ENCODE data around the gene ADGRD2. TPM values are rescaled to one million over a fixed set of nuclear protein-coding genes. Genes with fewer than 3 reads are reported as not detected.

ADGRD2 gene
- total and polyA plus RNA-seq, 4 donors = not detected

- TF ChIP-seq CTCF (IDR thresholded peaks at IDR 0.05; ENCODE audit: control extremely low read depth, extremely low read depth) = no peak
- 95% methylated on average over 1 of the region's 1 CpG for WGBS, 2 donors
- no peak for DNase-seq
Measured at GRCh38 chr9:124462739-124463138, 12.5 kb downstream of the ADGRD2 start.

GRCh38 chr9:124465736-124466135, 15.5 kb downstream of the ADGRD2 start:
- no peak for DNase-seq
- WGBS, 2 donors = 70 to 83% methylated on average over 3 of the region's 3 CpGs
- ATAC-seq (ENCODE audit: insufficient read depth, low FRiP score) = no peak

More at GRCh38 chr9:124462739-124463138, 12.5 kb downstream of the ADGRD2 start:
- H3K9me3 ChIP-seq (ENCODE audit: control insufficient read depth in 4 of 4, insufficient read depth in 3 of 4, low read length in 3 of 4) = no peaks in the 10 kb centered on the region
- H3K27me3 ChIP-seq (ENCODE audit: control insufficient read depth in 3 of 3, insufficient read depth in 3 of 3, low read length in 2 of 3) = peaks cover 0 to 4% (median 2%) of the 10 kb centered on the region in 3 donors
- no peaks in the 10 kb centered on the region for H3K4me1 ChIP-seq (ENCODE audit: control insufficient read depth in 5 of 5, insufficient read depth in 5 of 5, low read length in 5 of 5)
- H3K36me3 ChIP-seq (ENCODE audit: control insufficient read depth in 4 of 4, insufficient read depth in 4 of 4, low read length in 4 of 4) = no peaks in the 10 kb centered on the region
- no peak overlapping the region for H3K27ac ChIP-seq (ENCODE audit: low read depth in 1 of 2, low read length in 1 of 2)
- no peak for ATAC-seq (ENCODE audit: insufficient read depth, low FRiP score)
- no peak overlapping the region for H3K9ac ChIP-seq (ENCODE audit: insufficient read depth in 1 of 2, low read length in 2 of 2)
- no peak overlapping the region for H3K4me3 ChIP-seq

DNA sequence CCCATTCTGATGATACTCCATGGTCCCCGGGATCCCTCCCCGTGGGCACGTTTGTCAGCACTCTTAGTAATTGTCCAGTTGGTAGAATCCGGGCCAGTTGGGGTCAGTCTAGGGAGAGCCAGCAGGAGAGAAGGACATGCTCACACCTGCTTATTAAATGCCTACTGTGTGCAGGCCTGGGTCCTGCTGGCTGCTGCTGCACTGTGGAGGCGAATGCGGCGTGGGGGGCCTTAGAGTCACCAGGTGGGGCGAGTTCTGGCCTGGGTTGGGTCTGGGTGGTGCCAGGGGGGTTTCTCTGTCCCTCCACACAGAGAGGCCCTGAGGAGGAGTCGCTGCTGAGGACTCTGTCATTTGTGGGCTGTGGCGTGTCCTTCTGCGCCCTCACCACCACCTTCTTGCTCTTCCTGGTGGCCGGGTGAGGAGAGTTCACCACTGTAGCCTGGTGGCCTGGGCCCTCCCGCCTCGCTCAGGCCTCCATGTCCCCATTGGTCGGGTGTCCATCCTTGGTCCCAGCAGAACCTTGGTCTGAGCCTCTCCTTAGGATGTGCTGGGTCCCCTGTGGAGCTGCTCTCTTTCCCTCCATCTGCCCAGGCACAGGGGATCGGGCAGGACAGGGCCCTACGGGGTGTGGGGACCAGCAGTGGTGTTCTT, 17.3 kb downstream of the ADGRD2 start:
- no peak for ATAC-seq (ENCODE audit: insufficient read depth, low FRiP score)
- 90 to 92% methylated on average over 13 to 17 of the region's 17 CpGs for WGBS, 2 donors

More at GRCh38 chr9:124465736-124466135, 15.5 kb downstream of the ADGRD2 start:
- Histone ChIP-seq H3K27me3 (ENCODE audit: control insufficient read depth in 3 of 3, insufficient read depth in 3 of 3, low read length in 2 of 3) (peaks cover 0 to 4% (median 2%) of the 10 kb centered on the region in 3 donors), H3K27ac (ENCODE audit: low read depth in 1 of 2, low read length in 1 of 2) (no peak overlapping the region), H3K4me3 (no peak overlapping the region), H3K9me3 (ENCODE audit: control insufficient read depth in 4 of 4, insufficient read depth in 3 of 4, low read length in 3 of 4) (no peaks in the 10 kb centered on the region), H3K36me3 (ENCODE audit: control insufficient read depth in 4 of 4, insufficient read depth in 4 of 4, low read length in 4 of 4) (no peaks in the 10 kb centered on the region), H3K4me1 (ENCODE audit: control insufficient read depth in 5 of 5, insufficient read depth in 5 of 5, low read length in 5 of 5) (no peaks in the 10 kb centered on the region), H3K9ac (ENCODE audit: insufficient read depth in 1 of 2, low read length in 2 of 2) (no peak overlapping the region)
- TF ChIP-seq CTCF (IDR thresholded peaks at IDR 0.05; ENCODE audit: control extremely low read depth, extremely low read depth) = no peak

More for the DNA sequence above, 17.3 kb downstream of the ADGRD2 start:
- DNase-seq = no peak
- no peaks in the 10 kb centered on the region for H3K4me1 ChIP-seq (ENCODE audit: control insufficient read depth in 5 of 5, insufficient read depth in 5 of 5, low read length in 5 of 5)
- H3K36me3 ChIP-seq (ENCODE audit: control insufficient read depth in 4 of 4, insufficient read depth in 4 of 4, low read length in 4 of 4) = no peaks in the 10 kb centered on the region
- no peak overlapping the region for H3K9ac ChIP-seq (ENCODE audit: insufficient read depth in 1 of 2, low read length in 2 of 2)
- no peak overlapping the region for H3K27ac ChIP-seq (ENCODE audit: low read depth in 1 of 2, low read length in 1 of 2)
- no peak overlapping the region for H3K4me3 ChIP-seq
- H3K9me3 ChIP-seq (ENCODE audit: control insufficient read depth in 4 of 4, insufficient read depth in 3 of 4, low read length in 3 of 4) = no peaks in the 10 kb centered on the region
- H3K27me3 ChIP-seq (ENCODE audit: control insufficient read depth in 3 of 3, insufficient read depth in 3 of 3, low read length in 2 of 3) = peaks cover 0 to 4% (median 2%) of the 10 kb centered on the region in 3 donors
- no peak for TF ChIP-seq CTCF (IDR thresholded peaks at IDR 0.05; ENCODE audit: control extremely low read depth, extremely low read depth)

All from lung (tissue), 12 donors.